Ovary (tissue), 3 donors: ENCODE measurements around the gene CYTH2.

ENCODE experiments used
- POLR2A ChIP-seq: fragments of 450-650 bp; IDR thresholded peaks from one replicate; pipeline ENCODE4 v1.6.1; 2017; ENCODE audit warnings: antibody characterized with exemption, mild to moderate bottlenecking, moderate library complexity
- TF ChIP-seq, protein P1 (sequence below), 3 donors: fragments of 450-650 bp in 2 of 3; fragments of 200-600 bp in 1 of 3; IDR thresholded peaks; one replicate each; pipeline versions ENCODE4 v1.5.1 to v1.8.0; 2016 to 2022; ENCODE audit warnings: antibody characterized with exemption in 3 of 3, mild to moderate bottlenecking in 1 of 3
- donor health status: DM: no; HTN: no; CAD: no.

- TF ChIP-seq POLR2A: no peak
- TF ChIP-seq, protein P1, sequence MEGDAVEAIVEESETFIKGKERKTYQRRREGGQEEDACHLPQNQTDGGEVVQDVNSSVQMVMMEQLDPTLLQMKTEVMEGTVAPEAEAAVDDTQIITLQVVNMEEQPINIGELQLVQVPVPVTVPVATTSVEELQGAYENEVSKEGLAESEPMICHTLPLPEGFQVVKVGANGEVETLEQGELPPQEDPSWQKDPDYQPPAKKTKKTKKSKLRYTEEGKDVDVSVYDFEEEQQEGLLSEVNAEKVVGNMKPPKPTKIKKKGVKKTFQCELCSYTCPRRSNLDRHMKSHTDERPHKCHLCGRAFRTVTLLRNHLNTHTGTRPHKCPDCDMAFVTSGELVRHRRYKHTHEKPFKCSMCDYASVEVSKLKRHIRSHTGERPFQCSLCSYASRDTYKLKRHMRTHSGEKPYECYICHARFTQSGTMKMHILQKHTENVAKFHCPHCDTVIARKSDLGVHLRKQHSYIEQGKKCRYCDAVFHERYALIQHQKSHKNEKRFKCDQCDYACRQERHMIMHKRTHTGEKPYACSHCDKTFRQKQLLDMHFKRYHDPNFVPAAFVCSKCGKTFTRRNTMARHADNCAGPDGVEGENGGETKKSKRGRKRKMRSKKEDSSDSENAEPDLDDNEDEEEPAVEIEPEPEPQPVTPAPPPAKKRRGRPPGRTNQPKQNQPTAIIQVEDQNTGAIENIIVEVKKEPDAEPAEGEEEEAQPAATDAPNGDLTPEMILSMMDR (IDR thresholded peaks at IDR 0.05): no peak
Measured at GRCh38 chr19:48450863-48451262, 18.3 kb upstream of the CYTH2 start.
